ENCODE measurements around the gene KIF5B. TPM values are rescaled to one million over a fixed set of nuclear protein-coding genes. Genes with fewer than 3 reads are reported as not detected.

Gene KIF5B
- total and polyA plus RNA-seq, 9 of the 15 experiments (the other 6 are each of a cell fraction or from before 2014, with no cell fraction given): 24.4 to 94.4 (median 68.9) TPM

- TF ChIP-seq SNRNP70 (optimal IDR thresholded peaks at IDR 0.05; ENCODE audit: low read depth, low read length) (no peak), DACH1 (IDR thresholded peaks at IDR 0.05; ENCODE audit: partially characterized antibody) (no peak), FOSL1 (tag; conservative IDR thresholded peaks at IDR 0.05) (no peak), ZFP36 (IDR thresholded peaks at IDR 0.05; ENCODE audit: low read depth, low read length, partially characterized antibody) (no peak), ZNF586 (CRISPR knock-in tag; conservative IDR thresholded peaks at IDR 0.05) (no peak), NONO (IDR thresholded peaks at IDR 0.05; ENCODE audit: low read depth in 2 of 2, low read length in 1 of 2) (no peak), XRCC3 (IDR thresholded peaks at IDR 0.05) (no peak), ZNF347 (CRISPR knock-in tag; IDR thresholded peaks at IDR 0.05; ENCODE audit: low read depth) (no peak), ZEB2 (IDR thresholded peaks at IDR 0.05) (no peak), RBM39 (optimal IDR thresholded peaks at IDR 0.05; ENCODE audit: low read depth, low read length) (no peak), CAMTA2 (CRISPR knock-in tag; conservative IDR thresholded peaks at IDR 0.05) (no peak), CTBP1 (IDR thresholded peaks at IDR 0.05; ENCODE audit: borderline replicate concordance) (0 out of 2 replicates have a peak, but pooled peaks have one; percentile 29), ZNF551 (CRISPR knock-in tag; IDR thresholded peaks at IDR 0.05) (no peak), CSDE1 (IDR thresholded peaks at IDR 0.05) (no peak), ZNF124 (CRISPR knock-in tag; IDR thresholded peaks at IDR 0.05) (no peak), EP400 (IDR thresholded peaks at IDR 0.05) (no peak), TAF1 (IDR thresholded peaks at IDR 0.05; ENCODE audit: control insufficient read depth, extremely low read depth, insufficient read depth, low read length, severe bottlenecking) (no peak), ZNF12 (CRISPR knock-in tag; IDR thresholded peaks at IDR 0.05) (no peak), HDAC1 (IDR thresholded peaks at IDR 0.05) (no peak), ZNF512 (tag; IDR thresholded peaks at IDR 0.05) (no peak), ATF1 (CRISPR knock-in tag; IDR thresholded peaks at IDR 0.05) (no peak), ATF1 (tag; IDR thresholded peaks at IDR 0.05) (0 out of 2 replicates have a peak, but pooled peaks have one; percentile 22), GATAD2B (IDR thresholded peaks at IDR 0.05; ENCODE audit: borderline replicate concordance) (0 out of 2 replicates have a peak, but pooled peaks have one; percentile 25)
- TF ChIP-seq, protein P1, sequence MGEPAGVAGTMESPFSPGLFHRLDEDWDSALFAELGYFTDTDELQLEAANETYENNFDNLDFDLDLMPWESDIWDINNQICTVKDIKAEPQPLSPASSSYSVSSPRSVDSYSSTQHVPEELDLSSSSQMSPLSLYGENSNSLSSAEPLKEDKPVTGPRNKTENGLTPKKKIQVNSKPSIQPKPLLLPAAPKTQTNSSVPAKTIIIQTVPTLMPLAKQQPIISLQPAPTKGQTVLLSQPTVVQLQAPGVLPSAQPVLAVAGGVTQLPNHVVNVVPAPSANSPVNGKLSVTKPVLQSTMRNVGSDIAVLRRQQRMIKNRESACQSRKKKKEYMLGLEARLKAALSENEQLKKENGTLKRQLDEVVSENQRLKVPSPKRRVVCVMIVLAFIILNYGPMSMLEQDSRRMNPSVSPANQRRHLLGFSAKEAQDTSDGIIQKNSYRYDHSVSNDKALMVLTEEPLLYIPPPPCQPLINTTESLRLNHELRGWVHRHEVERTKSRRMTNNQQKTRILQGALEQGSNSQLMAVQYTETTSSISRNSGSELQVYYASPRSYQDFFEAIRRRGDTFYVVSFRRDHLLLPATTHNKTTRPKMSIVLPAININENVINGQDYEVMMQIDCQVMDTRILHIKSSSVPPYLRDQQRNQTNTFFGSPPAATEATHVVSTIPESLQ (CRISPR knock-in tag; IDR thresholded peaks at IDR 0.05): no peak
- TF ChIP-seq, protein P2, sequence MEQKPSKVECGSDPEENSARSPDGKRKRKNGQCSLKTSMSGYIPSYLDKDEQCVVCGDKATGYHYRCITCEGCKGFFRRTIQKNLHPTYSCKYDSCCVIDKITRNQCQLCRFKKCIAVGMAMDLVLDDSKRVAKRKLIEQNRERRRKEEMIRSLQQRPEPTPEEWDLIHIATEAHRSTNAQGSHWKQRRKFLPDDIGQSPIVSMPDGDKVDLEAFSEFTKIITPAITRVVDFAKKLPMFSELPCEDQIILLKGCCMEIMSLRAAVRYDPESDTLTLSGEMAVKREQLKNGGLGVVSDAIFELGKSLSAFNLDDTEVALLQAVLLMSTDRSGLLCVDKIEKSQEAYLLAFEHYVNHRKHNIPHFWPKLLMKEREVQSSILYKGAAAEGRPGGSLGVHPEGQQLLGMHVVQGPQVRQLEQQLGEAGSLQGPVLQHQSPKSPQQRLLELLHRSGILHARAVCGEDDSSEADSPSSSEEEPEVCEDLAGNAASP (IDR thresholded peaks at IDR 0.05): no peak
- TF ChIP-seq, protein P3, sequence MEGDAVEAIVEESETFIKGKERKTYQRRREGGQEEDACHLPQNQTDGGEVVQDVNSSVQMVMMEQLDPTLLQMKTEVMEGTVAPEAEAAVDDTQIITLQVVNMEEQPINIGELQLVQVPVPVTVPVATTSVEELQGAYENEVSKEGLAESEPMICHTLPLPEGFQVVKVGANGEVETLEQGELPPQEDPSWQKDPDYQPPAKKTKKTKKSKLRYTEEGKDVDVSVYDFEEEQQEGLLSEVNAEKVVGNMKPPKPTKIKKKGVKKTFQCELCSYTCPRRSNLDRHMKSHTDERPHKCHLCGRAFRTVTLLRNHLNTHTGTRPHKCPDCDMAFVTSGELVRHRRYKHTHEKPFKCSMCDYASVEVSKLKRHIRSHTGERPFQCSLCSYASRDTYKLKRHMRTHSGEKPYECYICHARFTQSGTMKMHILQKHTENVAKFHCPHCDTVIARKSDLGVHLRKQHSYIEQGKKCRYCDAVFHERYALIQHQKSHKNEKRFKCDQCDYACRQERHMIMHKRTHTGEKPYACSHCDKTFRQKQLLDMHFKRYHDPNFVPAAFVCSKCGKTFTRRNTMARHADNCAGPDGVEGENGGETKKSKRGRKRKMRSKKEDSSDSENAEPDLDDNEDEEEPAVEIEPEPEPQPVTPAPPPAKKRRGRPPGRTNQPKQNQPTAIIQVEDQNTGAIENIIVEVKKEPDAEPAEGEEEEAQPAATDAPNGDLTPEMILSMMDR (IDR thresholded peaks at IDR 0.05 in 2 of 3, conservative IDR thresholded peaks at IDR 0.05 in 1 of 3; ENCODE audit: insufficient read depth in 2 of 3, low read depth in 1 of 3, low read length in 3 of 3): peak; percentile 62 to 79 (median 74)
Observed at GRCh38 chr10:32005050-32005449, 51.2 kb downstream of the KIF5B start (continued).

Data from K562 (cell line).